ENCODE measurements around the gene DIS3L2.
A peak's percentile ranks its signal among the peaks of the same experiment; 100 is the strongest.
"Not testable (repeated sequence)": the region's sequence is repeated elsewhere in the genome, so short reads cannot be mapped to it uniquely, and the experiment has no call there.

The DIS3L2 gene

GRCh38 chr2:232323328-232323650 lies 361.8 kb downstream of the DIS3L2 start:
- DNase-seq (ENCODE audit: low read depth): no peak

- DNase-seq (ENCODE audit: low read depth): not testable (repeated sequence)
Observed at GRCh38 chr2:232323967-232324366, 362.5 kb downstream of the DIS3L2 start.

- no peak for DNase-seq (ENCODE audit: low read depth)
Observed at GRCh38 chr2:232324778-232325177, 363.3 kb downstream of the DIS3L2 start.

GRCh38 chr2:232325324-232326273 lies 364.1 kb downstream of the DIS3L2 start:
- no peak for DNase-seq (ENCODE audit: low read depth)

DNA sequence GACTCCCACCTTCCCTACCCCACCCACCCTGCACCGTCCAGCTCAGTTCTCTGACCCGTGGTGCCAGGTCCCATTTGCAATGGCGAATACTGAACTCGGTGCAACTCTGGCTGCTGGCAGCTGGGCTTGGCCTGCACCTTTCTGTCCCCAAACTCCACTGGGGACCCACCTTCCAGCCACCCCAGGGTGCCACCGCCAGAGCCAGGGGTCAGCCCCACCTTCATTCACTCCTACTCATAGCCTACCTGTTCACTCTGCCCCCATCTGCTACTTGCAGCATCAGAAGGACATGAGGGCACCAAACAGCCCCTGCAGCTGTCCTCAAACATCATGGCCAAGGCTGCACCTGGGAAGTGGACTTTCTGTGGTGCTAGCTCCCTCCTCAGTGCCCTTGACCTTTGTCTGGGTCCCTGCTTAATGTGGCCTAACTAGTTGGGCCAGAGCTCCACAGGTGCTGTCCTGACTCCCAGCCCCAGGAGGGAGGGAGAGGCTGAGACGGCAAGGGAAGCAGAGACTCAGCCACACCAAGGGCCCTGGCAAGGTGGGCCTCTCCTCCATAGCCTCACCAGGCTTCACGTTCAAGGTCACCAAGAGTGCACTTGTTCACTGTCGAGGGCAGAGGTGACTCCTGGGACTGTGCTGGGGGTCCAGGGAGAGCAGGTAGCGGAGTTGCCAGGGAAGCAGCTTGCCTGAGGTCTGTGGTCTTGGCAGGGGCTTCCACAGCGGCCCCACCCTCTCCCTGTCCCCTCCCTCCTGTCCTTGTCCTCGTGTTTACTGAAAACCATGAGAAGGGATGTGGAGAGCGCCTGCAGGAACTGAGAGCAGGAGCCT lies 365.0 kb downstream of the DIS3L2 start:
- DNase-seq (ENCODE audit: low read depth): not testable (repeated sequence)

DNA sequence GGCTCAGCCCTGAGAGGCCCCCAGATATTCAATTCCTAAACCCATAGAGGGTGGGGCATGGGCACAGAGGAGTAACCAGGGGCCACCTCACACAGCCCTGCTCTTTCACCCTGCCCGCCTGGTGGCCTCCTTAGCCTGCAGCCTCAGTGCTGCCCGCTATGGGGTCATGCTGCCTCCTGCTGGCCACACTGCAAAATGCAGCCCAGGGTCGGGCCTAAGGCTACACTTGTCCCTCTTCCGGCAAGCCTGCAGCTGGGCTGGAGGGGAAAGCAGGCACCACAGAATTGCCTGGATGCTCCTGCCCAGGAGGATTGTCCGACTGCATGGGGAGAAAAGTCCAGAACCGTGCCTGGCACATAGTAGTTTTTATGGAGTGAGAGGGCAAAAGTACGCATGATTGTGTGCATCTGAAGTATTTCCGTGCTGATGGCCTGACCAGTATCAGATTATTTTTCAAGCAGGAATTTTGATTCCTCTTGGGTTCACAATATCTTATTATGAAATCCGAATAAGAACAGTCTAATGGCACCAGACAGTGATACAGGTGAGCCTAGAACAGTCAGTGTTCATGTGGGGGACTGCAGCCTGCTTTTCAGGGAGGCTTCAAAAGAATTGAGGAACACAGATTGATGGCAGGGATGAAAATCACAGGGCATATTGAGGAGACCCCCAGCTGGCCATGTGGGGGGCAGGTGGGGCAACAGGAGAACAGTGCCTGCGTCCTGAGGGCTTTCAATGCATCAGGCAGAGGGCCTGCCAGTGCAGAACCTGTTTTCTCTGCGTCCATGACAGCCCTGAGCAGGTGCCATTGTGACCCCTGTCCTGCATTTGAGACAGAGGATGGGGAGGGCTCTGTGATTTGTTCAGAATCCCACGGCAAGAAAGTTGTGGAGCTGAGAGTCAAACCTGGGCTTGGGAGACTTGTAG lies 365.9 kb downstream of the DIS3L2 start:
- DNase-seq (ENCODE audit: low read depth): peak; percentile 63

GRCh38 chr2:232328032-232328422 lies 366.5 kb downstream of the DIS3L2 start:
- no peak for DNase-seq (ENCODE audit: low read depth)

DNA sequence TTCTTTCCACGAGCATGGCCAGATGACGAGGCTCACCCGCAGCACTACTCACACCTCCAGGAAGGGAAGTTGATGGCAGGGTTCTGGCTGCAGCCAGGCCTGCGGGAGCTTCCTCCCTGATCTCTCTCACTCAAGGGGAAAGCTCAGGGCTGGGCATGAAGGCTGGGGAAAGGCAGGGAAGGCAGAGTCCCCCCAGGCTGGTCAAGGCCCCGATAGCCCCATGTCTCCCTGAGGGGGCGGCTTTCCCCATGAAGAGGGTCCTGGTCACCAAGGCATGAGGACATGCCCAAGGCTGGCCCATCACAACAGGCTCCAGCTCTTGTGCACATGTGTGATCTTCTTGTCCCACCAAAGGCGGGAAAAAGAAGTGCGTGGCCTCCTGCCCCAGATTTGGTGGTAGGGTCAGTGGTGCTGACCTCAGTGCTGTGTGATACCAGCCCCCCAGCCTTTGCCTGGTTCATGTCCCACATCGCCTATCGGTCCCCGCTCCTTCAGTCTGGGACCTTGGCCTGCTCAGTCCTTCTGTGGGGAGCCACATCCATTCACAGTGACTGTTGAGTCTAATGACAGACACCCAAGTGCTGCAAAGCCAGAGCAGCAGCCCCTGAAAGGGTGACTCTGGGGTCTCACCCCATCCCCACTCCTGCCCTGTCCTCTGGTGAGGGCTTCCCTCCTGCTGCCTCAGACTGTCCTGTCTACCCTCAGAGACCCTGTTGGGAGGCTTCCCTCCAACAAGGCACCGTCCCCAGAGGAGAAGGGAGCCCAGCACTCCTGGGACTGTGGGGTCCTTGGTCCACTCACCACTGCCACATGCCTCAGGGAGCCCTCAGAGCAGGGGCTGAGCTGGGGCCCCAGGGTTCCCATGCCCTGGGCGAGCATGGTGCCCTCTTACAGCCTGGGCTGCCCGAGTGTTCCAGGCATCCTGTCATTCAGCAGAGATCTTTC lies 367.3 kb downstream of the DIS3L2 start:
- DNase-seq (ENCODE audit: low read depth): no peak

DNA sequence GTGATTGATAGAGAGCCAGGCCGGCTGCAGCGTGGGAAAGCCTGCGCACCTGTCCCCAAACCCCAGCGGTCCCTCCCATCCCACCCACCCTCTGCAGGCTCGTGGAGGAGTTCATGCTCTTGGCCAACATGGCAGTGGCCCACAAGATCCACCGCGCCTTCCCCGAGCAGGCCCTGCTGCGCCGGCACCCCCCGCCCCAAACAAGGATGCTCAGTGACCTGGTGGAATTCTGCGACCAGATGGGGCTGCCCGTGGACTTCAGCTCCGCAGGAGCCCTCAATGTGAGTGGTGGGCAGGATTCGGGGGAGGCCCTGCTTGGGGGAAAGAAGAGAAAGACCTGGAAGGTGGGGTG lies 368.2 kb downstream of the DIS3L2 start:
- no peak for DNase-seq (ENCODE audit: low read depth)

DNA sequence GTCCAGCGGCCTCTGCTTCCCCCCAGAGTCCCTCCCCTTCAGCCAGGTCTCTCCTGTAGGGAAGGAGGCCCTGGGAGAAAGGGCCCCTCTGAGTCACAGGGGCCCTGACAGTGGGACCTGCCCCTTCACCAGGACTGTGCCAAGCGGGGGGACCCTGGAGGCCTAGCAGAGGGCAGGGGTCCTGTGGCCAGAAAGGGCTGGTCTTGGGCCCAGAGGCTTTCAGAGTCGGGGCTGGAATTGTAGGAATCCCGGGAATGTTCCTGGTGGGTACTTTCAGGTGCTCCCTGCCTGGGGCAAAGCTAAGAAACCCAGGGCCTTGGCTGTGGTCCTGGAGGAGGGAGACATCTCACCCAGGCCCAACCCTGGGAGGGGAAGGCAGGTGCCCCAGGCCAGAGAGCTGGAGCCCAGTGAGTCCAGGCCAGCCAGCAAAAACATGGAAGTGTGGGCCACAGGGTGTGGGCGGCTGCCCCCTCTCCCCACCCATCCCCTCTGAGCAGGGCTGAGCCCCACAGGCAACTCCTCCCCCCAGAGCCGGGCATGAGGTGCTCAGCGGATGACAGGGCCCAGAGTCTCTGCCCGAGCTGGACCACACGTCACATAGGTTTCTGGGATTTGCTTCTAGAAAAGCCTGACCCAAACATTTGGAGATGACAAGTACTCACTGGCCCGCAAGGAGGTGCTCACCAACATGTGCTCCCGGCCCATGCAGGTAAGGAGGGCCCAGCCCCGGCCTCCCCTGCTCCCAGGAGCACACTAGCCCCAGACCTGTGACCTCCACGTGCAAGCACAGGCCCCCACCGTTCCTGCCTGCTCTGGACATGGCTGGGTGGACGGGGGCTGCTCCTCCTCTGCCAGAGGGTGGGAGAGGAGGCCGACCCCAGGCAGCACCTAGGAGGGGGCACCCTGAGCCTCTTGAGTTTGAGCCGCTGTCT lies 368.8 kb downstream of the DIS3L2 start:
- DNase-seq (ENCODE audit: low read depth): no peak

- not testable (repeated sequence) for DNase-seq (ENCODE audit: low read depth)
Observed at GRCh38 chr2:232331061-232331460, 369.5 kb downstream of the DIS3L2 start.

GRCh38 chr2:232331641-232332040 lies 370.1 kb downstream of the DIS3L2 start:
- not testable (repeated sequence) for DNase-seq (ENCODE audit: low read depth)

DNA sequence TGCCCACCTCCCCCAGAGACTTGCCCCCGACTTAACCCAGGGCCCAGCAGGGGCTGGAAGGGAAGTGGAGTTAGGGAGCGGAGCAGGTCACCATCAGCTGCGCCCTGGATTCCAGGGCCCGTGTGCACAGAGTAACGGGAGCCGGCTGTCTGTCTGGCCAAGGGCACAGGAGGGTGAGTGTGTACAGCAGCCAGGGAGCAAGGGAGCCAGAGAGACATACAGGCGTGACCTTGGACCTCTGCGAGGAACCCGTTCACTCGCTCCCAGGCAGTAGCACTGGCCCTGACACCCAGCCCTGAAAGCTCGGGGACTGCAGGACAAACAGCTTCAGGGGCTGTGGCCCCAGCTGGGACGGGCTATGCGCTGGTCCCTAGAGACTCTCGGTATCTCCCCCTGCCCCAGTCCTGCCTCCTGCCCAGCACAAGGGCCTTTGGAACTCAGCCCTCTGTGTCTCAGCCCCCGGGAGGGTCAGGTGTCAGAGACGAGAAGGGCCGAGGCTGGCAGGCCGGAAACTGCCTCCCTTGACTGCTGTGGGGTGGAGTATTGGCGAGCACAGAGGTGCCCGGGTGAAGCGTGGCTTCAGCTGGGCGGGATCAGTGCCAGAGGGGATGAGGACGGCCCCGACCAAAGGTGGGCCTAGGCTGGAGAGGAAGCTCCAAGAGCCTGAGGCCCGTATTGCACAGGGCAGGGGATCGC lies 370.9 kb downstream of the DIS3L2 start:
- DNase-seq (ENCODE audit: low read depth): not testable (repeated sequence)

DNA sequence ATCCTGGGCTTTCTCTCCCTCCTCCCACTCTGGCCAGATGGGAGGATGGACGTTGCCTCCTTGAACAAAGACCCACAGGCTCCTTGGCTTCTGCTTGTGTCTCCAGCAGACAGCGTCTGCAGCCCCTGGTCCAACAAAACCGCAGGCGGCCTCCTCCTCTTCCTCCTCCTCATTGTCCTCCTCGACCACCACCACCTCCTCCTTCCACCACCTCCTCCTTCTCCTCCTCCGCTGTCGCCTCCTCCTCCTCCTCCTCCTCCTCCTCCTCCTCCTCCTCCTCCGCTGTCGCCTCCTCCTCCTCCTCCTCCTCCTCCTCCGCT lies 371.4 kb downstream of the DIS3L2 start:
- no peak for DNase-seq (ENCODE audit: low read depth)

GRCh38 chr2:232333361-232334135 lies 372.0 kb downstream of the DIS3L2 start:
- no peak for DNase-seq (ENCODE audit: low read depth)

- not testable (repeated sequence) for DNase-seq (ENCODE audit: low read depth)
Observed at GRCh38 chr2:232334136-232334884, 372.8 kb downstream of the DIS3L2 start.

- not testable (repeated sequence) for DNase-seq (ENCODE audit: low read depth)
Observed at GRCh38 chr2:232334885-232335205, 373.3 kb downstream of the DIS3L2 start.

Measured in stimulated activated CD8-positive, alpha-beta memory T cell treated with anti-CD3 and anti-CD28 coated beads, Interleukin-12 subunit alpha, Interleukin-12 subunit beta, amount 100 ng/mL, for 4 hours (primary cell).